G401.6 (cell line): ENCODE measurements around the gene MFSD2A.
"Not testable (repeated sequence)": the region's sequence is repeated elsewhere in the genome, so short reads cannot be mapped to it uniquely, and the experiment has no call there.

Experiments
- FAIRE-seq: peaks from 2 replicates; lab custom pipeline; 2012; peaks lifted over from hg19 to GRCh38; lab: Jason Lieb, UNC

The MFSD2A gene

GRCh38 chr1:39940980-39941871, 13.7 kb upstream of the MFSD2A start:
- no peak for FAIRE-seq

- FAIRE-seq: no peak
Observed at GRCh38 chr1:39943471-39944290, 11.3 kb upstream of the MFSD2A start.

GRCh38 chr1:39944410-39945112, 10.4 kb upstream of the MFSD2A start:
- FAIRE-seq: no peak

- no peak for FAIRE-seq
Observed at GRCh38 chr1:39946216-39946615, 8.7 kb upstream of the MFSD2A start.

GRCh38 chr1:39947260-39947659, 7.7 kb upstream of the MFSD2A start:
- no peak for FAIRE-seq

GRCh38 chr1:39949891-39950290, 5.1 kb upstream of the MFSD2A start:
- no peak for FAIRE-seq

- FAIRE-seq: no peak
Observed at GRCh38 chr1:39951926-39952325, 3.0 kb upstream of the MFSD2A start.

- FAIRE-seq: no peak
Observed at GRCh38 chr1:39952359-39953110, 2.4 kb upstream of the MFSD2A start.

- FAIRE-seq: no peak
Observed at GRCh38 chr1:39954324-39954869, 548 bp upstream of the MFSD2A start.

- no peak for FAIRE-seq
Observed at GRCh38 chr1:39955547-39956539, 898 bp downstream of the MFSD2A start.

- no peak for FAIRE-seq
Observed at GRCh38 chr1:39957299-39958015, 2.5 kb downstream of the MFSD2A start.

- FAIRE-seq: no peak
Observed at GRCh38 chr1:39958403-39959200, 3.7 kb downstream of the MFSD2A start.

GRCh38 chr1:39959651-39960333, 4.8 kb downstream of the MFSD2A start:
- no peak for FAIRE-seq

GRCh38 chr1:39960431-39960958, 5.5 kb downstream of the MFSD2A start:
- FAIRE-seq: no peak

- FAIRE-seq: no peak
Observed at GRCh38 chr1:39962450-39962825, 7.5 kb downstream of the MFSD2A start.

GRCh38 chr1:39962964-39963363, 8.0 kb downstream of the MFSD2A start:
- FAIRE-seq: not testable (repeated sequence)

GRCh38 chr1:39964552-39964951, 9.6 kb downstream of the MFSD2A start:
- FAIRE-seq: no peak

GRCh38 chr1:39965044-39965443, 10.1 kb downstream of the MFSD2A start:
- no peak for FAIRE-seq
